Jurkat, Clone E6-1 (cell line): Measurements from ENCODE around the gene KCNJ12.

ENCODE experiments used
- DNase-seq: peaks from one replicate; pipeline ENCODE4 v3.0.0-alpha.2; 2011; ENCODE audit warnings: low read depth, low spot score
- H3K4me3 ChIP-seq: 2 replicates; pipeline ENCODE4 v1.5.1; 2011; ENCODE audit warnings: mild to moderate bottlenecking, low read length, control low read depth, moderate library complexity

The KCNJ12 gene

DNA sequence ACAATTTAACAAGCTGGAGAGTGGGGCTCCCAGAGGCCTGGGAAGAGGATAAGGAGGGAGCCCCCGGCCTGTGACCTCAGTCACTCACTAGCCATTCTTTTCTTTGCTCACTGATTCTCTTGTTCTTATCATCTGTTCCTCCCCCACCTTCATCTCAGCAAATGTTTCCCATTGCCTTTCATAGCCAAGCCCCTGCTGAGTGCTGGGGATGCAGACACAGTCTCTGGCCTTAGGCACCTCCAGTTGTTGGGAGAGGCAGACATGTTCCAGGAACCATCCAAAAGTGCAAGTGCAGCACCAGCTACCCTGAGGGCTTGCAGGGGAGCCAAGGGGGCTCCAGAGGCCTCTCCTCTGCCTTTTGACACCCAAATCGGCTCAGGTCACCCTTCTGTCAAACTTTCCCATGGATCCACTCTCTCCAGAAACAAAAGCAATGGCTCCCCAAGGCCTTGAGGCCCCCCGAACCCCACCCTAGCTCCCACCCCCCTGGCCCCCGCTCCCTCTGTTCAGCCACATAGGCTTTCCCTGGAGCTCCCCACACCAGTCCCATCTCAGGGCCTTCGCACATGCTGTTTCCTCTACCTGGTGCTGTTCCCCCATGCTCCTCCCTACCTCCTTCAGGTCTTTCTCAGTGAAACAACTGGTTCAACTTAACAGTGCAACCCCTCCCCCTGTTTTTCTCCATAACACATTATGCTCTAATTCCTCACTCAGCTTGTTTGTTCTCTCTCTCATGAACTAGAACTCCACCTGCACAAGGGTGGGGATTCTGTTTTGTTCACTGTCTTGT lies 14.9 kb upstream of the KCNJ12 start:
- no peak overlapping the region for H3K4me3 ChIP-seq
- DNase-seq, result no peak

DNA sequence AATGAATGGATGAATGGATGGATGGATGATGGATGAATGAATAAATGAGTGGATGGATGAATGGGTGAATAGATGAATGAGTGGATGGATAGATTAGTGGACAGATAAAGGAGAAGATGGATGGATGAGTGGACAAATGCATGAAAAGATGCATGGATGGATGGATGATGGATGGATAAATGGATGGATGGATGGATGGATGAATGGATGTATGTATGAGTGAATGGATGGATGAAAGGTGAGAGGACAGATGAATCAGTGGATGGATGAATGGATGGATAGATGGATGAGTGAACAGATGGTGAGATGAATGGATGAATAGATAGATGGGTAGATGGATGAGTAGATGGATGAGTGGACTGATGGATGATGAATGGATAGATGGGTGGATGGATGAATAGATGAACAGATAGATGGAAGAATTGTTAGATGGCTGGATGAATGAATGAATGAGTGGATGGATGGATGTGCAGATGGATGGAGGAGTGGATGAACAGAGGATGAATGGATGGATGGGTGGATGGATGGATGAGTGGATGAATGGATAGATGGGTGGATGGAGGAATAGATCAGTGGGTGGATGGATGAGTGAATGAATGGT lies 13.7 kb upstream of the KCNJ12 start:
- no peak overlapping the region for H3K4me3 ChIP-seq
- DNase-seq, result no peak

- DNase-seq, result no peak
- no peak overlapping the region for H3K4me3 ChIP-seq
Observed at GRCh38 chr17:21363776-21364642, 12.1 kb upstream of the KCNJ12 start.

DNA sequence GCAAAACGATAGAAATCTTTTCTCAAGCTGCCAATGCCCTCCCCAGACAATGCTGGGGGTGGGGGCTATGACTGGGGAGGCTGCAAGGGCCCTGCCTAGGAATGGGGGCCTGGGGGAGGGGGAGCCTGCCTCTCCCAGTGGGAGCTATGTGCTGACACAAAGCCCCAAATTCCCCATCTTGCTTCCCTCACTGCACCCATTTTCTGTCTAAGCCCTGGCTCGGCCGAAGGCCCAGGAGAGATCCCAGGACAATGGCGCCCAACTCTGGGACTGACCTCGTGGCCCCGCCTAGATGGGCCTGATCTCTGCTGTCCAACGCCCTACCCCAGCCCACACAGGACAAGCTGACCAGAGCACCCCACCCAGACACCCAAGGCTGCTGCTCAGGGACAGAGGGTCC lies 11.1 kb upstream of the KCNJ12 start:
- DNase-seq, result no peak
- no peak overlapping the region for H3K4me3 ChIP-seq

DNA sequence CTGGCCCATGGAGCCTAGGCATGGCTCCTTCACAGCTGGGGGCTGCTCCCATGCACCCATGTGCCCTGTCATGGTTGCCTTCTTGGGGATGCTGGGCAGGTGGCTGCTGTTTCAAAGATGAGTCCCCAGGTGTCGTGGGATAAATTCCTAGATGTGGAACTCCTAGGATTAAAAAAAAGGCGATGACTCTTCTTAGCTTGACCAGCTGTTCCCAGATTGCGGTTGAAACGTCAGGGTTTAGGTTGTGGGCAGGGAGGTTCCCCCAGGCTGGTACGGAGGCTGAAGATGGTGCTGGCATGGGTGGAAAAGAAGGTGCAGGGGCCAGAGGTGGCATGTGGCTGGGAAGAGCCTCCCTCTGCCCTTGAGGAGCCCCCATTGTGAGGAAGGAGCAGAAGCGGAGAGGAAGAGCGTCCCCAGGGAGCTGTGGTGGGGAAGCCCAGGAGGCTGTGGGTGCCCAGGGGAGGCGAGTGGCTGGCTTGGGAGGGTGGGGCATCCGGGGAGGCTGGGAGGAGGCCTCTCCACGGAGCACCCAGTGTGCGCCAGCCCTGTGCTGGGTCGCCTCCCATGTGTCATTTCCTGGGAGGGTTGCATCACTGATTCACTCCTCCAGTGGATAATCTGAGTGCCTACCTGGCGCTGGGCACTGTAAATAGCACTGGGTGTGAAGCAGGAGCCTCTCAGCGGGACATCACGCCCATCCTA lies 7.5 kb upstream of the KCNJ12 start:
- H3K4me3 ChIP-seq, result no peak overlapping the region
- DNase-seq, result no peak

DNA sequence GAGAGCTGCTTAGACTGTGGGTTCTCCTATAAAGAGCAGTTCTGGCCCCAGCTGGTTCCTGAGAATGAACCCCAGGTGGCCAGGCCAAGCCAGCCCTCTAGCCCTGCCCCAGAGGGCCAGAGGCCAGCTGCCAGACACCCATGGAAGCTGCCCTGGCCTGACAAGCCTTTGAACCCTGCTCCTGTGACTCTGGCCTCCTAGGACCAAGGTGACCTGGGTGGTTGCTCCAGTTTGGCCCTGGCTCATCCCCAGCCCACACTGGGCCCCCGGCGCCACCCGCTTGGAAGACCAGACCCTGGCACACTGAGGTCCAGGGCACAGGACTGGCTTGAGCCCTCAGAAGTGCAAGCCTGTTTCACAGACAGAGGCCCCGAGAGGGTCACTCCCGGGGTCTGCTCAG lies 6.8 kb upstream of the KCNJ12 start:
- no peak overlapping the region for H3K4me3 ChIP-seq
- DNase-seq, result no peak

GRCh38 chr17:21370430-21370829 lies 5.7 kb upstream of the KCNJ12 start:
- H3K4me3 ChIP-seq, result no peak overlapping the region
- DNase-seq, result no peak

GRCh38 chr17:21371511-21372081 lies 4.6 kb upstream of the KCNJ12 start:
- DNase-seq, result no peak
- no peak overlapping the region for H3K4me3 ChIP-seq

DNA sequence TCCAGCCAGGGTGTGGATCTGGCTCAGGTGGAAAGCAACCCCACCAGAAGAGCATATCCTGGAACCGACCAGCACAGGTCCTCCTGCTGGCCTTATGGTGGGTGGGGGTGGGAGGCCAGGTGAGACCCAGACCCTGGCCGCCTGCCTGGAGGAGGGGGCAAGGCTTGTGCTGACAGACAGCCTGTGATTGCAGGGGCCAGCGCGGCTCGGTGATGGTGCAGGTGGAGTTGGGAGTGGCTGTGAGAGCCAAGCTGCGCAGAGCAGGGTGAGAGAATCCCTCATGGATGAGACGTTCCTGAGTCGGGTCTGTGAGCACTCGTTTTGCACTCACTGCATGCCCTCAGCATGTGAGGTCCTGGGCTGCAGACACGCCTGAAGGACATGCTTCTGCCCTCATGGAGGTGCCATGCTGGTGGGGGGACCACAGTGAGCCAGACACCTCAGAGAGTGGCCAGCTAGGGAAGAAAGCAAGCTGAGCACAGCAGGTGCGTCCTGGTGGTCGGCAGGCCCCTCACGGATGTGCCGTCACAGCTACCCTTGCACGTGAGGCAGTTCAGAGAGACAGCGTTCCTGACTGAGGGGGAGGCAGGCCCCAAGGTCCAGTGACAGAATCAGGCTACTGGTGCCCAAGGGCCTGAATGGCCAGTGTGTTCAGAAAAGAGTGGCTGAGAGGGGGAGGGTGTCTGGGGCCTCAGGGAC lies 3.8 kb upstream of the KCNJ12 start:
- no peak for DNase-seq

GRCh38 chr17:21373036-21373435 lies 3.1 kb upstream of the KCNJ12 start:
- DNase-seq, result no peak
- H3K4me3 ChIP-seq, result no peak overlapping the region

More for the DNA sequence above, 3.8 kb upstream of the KCNJ12 start:
- no peak overlapping the region for H3K4me3 ChIP-seq

- no peak for DNase-seq
- no peak overlapping the region for H3K4me3 ChIP-seq
Observed at GRCh38 chr17:21373696-21374440, 2.3 kb upstream of the KCNJ12 start.

DNA sequence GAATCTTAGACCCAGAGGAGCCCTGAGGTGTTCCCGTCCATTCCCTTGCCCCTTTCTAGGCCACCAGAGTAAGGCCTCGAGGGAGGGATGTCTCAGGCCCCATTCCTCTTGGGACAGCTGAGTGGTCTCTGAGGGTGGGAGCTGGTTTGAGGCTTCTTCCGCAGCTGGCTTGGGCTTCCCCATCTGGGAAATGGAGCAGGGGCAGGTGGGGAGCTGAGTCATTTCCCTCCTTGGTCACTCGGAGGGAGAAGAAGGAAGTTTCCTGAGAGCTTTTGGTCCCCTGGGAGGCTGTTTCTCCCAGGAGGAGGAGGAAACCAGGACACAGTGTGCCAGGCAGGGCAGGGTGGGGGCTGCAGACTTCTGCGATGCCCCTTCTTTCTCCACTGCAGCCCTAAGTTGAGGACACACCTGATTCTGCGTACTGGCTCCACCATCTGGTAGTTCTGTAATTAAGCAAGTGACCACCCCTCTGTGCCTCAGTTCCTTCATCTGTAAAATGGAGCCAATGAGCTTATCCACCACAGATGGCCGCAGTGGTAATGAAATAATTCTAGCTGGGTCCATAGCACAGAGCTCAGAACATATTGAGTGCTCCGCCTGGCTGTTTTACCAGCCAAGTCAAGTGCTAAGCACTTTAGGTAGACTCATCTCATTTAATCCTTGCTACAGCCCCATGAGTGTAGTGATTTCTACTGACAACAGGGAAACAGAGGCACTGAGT lies 1.6 kb upstream of the KCNJ12 start:
- no peak overlapping the region for H3K4me3 ChIP-seq
- DNase-seq, result no peak

- H3K4me3 ChIP-seq, result no peak overlapping the region
- DNase-seq, result no peak
Observed at GRCh38 chr17:21375162-21375560, 996 bp upstream of the KCNJ12 start.

DNA sequence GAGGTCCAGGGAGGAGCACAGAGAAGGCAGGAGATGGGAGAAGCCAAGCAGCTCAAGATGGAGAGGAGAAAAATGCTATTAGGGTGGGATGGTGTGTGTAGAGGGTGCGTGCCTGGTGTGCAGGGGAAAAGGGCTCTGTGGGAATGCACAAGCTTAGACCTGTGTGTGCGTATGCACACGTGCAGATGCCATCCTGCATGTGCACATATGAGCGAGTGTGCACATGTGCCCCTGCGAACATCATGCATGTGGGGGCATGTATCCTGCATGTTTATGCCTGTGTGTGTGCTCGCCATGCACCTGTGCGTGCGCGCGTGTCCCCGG lies 438 bp upstream of the KCNJ12 start:
- H3K4me3 ChIP-seq, result no peak overlapping the region
- no peak for DNase-seq

GRCh38 chr17:21376759-21377690 lies 868 bp downstream of the KCNJ12 start:
- no peak for DNase-seq
- no peak overlapping the region for H3K4me3 ChIP-seq

DNA sequence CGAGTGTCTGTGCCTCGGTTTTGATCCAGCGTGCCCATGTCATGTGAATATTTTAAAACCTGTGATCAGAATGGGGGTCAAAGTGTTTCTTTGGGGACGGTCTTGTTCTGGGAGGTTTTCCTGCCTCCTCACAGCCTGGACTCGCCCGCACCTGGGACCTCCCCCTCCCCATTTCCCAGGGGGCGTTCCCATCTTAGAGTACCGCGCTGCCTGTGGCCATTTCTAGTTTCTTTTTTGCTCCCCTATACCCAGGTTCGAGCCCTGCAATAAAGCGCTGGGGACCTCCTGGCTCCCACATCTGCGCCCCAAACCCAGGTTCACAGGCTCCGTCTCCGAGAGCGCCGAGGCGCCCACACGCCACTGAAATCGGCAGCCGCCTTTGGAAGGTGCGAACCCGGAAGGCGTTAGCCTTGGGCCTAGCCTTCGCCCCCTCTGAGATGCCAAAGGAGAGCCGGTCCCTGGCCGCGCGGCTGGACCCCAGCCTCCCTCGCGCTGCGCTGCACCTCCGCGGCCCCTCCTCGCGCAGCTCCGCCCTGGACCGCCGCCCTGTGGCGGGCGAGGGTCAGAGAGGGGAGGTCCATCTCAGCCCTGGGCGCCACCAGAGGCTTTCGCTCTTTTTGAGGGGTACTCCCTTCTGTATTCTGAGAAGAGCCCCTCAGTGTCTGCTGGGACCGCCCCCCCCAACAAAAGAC lies 1.7 kb downstream of the KCNJ12 start:
- no peak overlapping the region for H3K4me3 ChIP-seq
- no peak for DNase-seq
